Measurements from ENCODE around the gene ANKRD13C. TPM values are rescaled to one million over a fixed set of nuclear protein-coding genes. Genes with fewer than 3 reads are reported as not detected.
A peak's percentile ranks its signal among the peaks of the same experiment; 100 is the strongest.

ANKRD13C gene
- total RNA-seq, 2 experiments from 2014 or later: 37.4 to 37.8 TPM

DNA sequence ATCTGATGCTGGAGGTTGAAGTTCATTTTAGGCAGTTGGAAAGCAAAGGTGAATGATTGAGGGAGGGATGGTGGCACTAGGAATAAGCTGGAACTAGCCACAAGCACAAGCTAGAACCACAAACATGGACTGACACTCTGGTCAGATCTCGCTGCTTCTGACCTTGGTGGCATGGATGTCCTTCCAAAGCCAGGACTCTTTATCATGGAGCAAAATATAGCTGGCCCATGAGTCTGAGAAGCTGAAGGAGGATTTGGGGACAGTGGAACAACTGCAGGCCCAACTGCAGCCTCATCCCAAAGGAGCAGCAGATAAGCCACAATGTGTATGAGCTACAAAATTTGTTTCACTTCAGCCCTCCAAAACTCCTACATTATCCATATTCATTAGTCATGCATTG, 97.9 kb downstream of the ANKRD13C start:
- no peak overlapping the region for H3K27ac ChIP-seq (ENCODE audit: low read depth in 1 of 2, low read length in 2 of 2)
- intact Hi-C loops (cut with DNase I, micrococcal nuclease): no loop called here
- H3K27me3 Mint-ChIP-seq: no peaks in the 10 kb centered on the region
- no peak overlapping the region for H3K4me3 ChIP-seq (ENCODE audit: low read length)
- no peaks in the 10 kb centered on the region for H3K4me1 Mint-ChIP-seq (ENCODE audit: low read depth)
- no peaks in the 10 kb centered on the region for H3K4me1 ChIP-seq (ENCODE audit: insufficient read depth, low read length)
- no peak overlapping the region for H3K27ac Mint-ChIP-seq
- DNase-seq: no peak
- peaks cover 14% of the 10 kb centered on the region for H3K36me3 Mint-ChIP-seq (ENCODE audit: low read depth)
- TF ChIP-seq, protein P1, sequence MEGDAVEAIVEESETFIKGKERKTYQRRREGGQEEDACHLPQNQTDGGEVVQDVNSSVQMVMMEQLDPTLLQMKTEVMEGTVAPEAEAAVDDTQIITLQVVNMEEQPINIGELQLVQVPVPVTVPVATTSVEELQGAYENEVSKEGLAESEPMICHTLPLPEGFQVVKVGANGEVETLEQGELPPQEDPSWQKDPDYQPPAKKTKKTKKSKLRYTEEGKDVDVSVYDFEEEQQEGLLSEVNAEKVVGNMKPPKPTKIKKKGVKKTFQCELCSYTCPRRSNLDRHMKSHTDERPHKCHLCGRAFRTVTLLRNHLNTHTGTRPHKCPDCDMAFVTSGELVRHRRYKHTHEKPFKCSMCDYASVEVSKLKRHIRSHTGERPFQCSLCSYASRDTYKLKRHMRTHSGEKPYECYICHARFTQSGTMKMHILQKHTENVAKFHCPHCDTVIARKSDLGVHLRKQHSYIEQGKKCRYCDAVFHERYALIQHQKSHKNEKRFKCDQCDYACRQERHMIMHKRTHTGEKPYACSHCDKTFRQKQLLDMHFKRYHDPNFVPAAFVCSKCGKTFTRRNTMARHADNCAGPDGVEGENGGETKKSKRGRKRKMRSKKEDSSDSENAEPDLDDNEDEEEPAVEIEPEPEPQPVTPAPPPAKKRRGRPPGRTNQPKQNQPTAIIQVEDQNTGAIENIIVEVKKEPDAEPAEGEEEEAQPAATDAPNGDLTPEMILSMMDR (IDR thresholded peaks at IDR 0.05): no peak
- no peak for ATAC-seq (ENCODE audit: poor library complexity)
- H3K36me3 ChIP-seq (ENCODE audit: insufficient read depth, low read length): peaks cover 6% of the 10 kb centered on the region
- H3K4me3 Mint-ChIP-seq: no peak overlapping the region
- no peaks in the 10 kb centered on the region for H3K27me3 ChIP-seq (ENCODE audit: control insufficient read depth in 1 of 2, insufficient read depth in 2 of 2, low read length in 2 of 2)
- no peaks in the 10 kb centered on the region for H3K9me3 ChIP-seq (ENCODE audit: control insufficient read depth in 1 of 2, insufficient read depth in 1 of 2, low read length in 2 of 2)
- POLR2A ChIA-PET: no interaction called here
- no peaks in the 10 kb centered on the region for H3K9me3 Mint-ChIP-seq
- CTCF ChIA-PET: interaction anchor here (0.7 kb wide), 3 partner anchors 9 to 182 kb away, joined by 3 read pairs; no protein-coding TSS in a partner anchor

DNA sequence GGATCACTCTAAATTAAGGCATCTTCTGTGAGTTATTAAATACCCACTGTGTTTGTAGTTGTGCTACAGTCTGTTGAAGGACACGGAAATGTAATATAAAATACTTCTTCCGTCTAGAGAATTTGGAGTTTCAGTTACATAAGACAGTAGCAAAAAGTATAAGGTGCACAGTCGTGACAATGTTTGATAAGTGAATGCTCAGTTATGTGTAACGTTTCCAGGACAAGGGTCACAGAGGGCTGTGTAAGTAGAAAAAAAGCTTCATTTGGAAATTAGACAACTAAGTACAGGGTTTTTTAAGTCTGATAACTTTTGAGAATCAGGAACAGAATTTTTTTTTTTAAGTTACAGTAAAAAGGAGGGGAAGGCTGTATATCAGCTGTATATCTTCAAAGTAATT, 105.8 kb downstream of the ANKRD13C start:
- Histone ChIP-seq H3K36me3 (ENCODE audit: insufficient read depth, low read length) (peaks cover 85% of the 10 kb centered on the region), H3K27me3 (ENCODE audit: control insufficient read depth in 1 of 2, insufficient read depth in 2 of 2, low read length in 2 of 2) (no peaks in the 10 kb centered on the region), H3K9me3 (ENCODE audit: control insufficient read depth in 1 of 2, insufficient read depth in 1 of 2, low read length in 2 of 2) (no peaks in the 10 kb centered on the region), H3K4me3 (ENCODE audit: low read length) (no peak overlapping the region), H3K4me1 (ENCODE audit: insufficient read depth, low read length) (no peaks in the 10 kb centered on the region), H3K27ac (ENCODE audit: low read depth in 1 of 2, low read length in 2 of 2) (no peak overlapping the region)
- ChIA-PET POLR2A (no interaction called here), CTCF (interaction anchor here (1.1 kb wide), 1 partner anchor 13 kb away, joined by 3 read pairs; no protein-coding TSS in a partner anchor)
- peak overlapping the region; percentile 42 for H3K27ac Mint-ChIP-seq
- no peaks in the 10 kb centered on the region for H3K4me1 Mint-ChIP-seq (ENCODE audit: low read depth)
- TF ChIP-seq, protein P1 (IDR thresholded peaks at IDR 0.05): no peak
- H3K36me3 Mint-ChIP-seq (ENCODE audit: low read depth): peaks cover 85% of the 10 kb centered on the region
- no peaks in the 10 kb centered on the region for H3K9me3 Mint-ChIP-seq
- ATAC-seq (ENCODE audit: poor library complexity): no peak
- H3K27me3 Mint-ChIP-seq: no peaks in the 10 kb centered on the region
- intact Hi-C loops (cut with DNase I, micrococcal nuclease): no loop called here
- no peak overlapping the region for H3K4me3 Mint-ChIP-seq
- DNase-seq: no peak

DNA sequence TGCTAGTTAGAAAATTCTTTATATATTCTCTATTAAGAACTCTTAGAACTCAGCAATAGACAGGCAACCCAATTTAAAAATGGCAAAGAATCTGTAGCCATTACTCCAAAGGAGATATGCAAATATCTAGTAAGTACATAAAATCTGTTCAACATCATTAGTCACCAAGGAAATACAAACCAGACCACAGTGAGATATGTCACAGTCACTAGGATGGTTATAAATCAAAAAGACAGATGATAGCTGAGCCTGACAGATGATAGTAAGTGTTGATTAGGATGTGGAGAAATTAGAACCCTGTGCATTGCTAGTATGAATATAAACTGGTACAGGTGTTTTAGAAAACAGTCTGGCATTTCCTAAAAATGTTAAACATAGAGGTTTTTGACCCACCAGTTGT, 106.8 kb downstream of the ANKRD13C start:
- Mint-ChIP-seq H3K9me3 (no peaks in the 10 kb centered on the region), H3K4me3 (no peak overlapping the region), H3K4me1 (ENCODE audit: low read depth) (no peaks in the 10 kb centered on the region), H3K36me3 (ENCODE audit: low read depth) (peaks cover 94% of the 10 kb centered on the region), H3K27ac (peak overlapping the region; percentile 42), H3K27me3 (no peaks in the 10 kb centered on the region)
- CTCF ChIA-PET: interaction anchor here (0.9 kb wide), 1 partner anchor 9 kb away, joined by 3 read pairs; no protein-coding TSS in a partner anchor
- DNase-seq: no peak
- intact Hi-C loops (cut with DNase I, micrococcal nuclease): no loop called here
- H3K4me1 ChIP-seq (ENCODE audit: insufficient read depth, low read length): no peaks in the 10 kb centered on the region
- no peaks in the 10 kb centered on the region for H3K27me3 ChIP-seq (ENCODE audit: control insufficient read depth in 1 of 2, insufficient read depth in 2 of 2, low read length in 2 of 2)
- TF ChIP-seq, protein P1 (IDR thresholded peaks at IDR 0.05): no peak
- no peak overlapping the region for H3K27ac ChIP-seq (ENCODE audit: low read depth in 1 of 2, low read length in 2 of 2)
- POLR2A ChIA-PET: no interaction called here
- H3K9me3 ChIP-seq (ENCODE audit: control insufficient read depth in 1 of 2, insufficient read depth in 1 of 2, low read length in 2 of 2): no peaks in the 10 kb centered on the region
- ATAC-seq (ENCODE audit: poor library complexity): no peak
- no peak overlapping the region for H3K4me3 ChIP-seq (ENCODE audit: low read length)
- peaks cover 95% of the 10 kb centered on the region for H3K36me3 ChIP-seq (ENCODE audit: insufficient read depth, low read length)

All from CD4-positive, alpha-beta T cell (primary cell).